Measurements from ENCODE around the gene ZEB1.
"Not testable (repeated sequence)": the region's sequence is repeated elsewhere in the genome, so short reads cannot be mapped to it uniquely, and the experiment has no call there.

The ZEB1 gene

DNA sequence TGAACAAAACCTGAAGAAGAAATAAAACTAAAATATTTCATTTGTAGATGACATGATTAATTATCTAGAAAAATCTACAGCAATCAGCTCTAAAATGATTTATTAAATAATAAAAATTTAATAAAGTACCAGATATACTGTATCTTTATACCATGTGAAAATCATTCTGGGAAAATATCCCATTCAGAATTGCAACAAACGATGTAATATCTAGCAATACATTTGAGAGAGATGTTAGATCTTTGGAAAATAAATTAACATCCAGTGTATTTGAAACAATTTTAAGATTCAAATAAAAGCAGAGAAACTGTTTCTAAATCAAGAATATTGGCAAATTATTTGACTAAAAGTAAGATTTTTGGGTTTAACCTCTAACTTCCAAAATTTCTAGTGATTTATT lies 62.2 kb downstream of the ZEB1 start:
- Mint-ChIP-seq H3K27ac (no peak overlapping the region), H3K4me3 (no peak overlapping the region), H3K9me3 (no peaks in the 10 kb centered on the region), H3K36me3 (no peaks in the 10 kb centered on the region), H3K4me1 (peaks cover 28% of the 10 kb centered on the region)
- DNase-seq (ENCODE audit: low spot score in 2 of 2): no peak
- ATAC-seq: no peak

DNA sequence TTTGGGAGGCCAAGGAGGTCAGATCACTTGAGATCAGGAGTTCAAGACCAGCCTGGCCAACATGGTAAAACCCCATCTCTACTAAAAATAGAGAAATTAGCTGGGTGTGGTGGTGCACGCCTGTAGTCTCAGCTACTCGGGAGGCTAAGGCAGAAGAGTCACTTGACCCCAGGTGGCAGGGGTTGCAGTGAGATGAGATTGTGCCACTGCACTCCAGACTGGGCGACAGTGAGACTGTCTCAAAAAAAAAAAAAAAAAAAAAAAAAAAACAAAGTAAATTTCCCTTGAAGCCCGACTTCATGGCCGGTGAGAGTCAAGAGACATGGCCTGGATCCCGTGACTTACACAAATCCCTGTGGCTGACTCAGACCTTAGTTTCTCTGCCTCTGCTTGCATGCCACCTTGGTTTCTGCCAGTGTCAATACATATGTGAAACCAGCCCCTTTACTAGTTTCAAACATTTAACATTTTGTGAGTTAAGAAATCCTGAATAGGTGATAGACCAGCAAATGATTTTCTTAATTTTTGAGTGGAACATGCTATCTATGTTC lies 62.8 kb downstream of the ZEB1 start:
- DNase-seq (ENCODE audit: low spot score in 2 of 2) (no peak), ATAC-seq (peak; percentile 49)
- no peak overlapping the region for H3K4me3 Mint-ChIP-seq
- H3K4me1 Mint-ChIP-seq: peaks cover 28% of the 10 kb centered on the region
- no peaks in the 10 kb centered on the region for H3K36me3 Mint-ChIP-seq
- no peak overlapping the region for H3K27ac Mint-ChIP-seq
- H3K9me3 Mint-ChIP-seq: no peaks in the 10 kb centered on the region

DNA sequence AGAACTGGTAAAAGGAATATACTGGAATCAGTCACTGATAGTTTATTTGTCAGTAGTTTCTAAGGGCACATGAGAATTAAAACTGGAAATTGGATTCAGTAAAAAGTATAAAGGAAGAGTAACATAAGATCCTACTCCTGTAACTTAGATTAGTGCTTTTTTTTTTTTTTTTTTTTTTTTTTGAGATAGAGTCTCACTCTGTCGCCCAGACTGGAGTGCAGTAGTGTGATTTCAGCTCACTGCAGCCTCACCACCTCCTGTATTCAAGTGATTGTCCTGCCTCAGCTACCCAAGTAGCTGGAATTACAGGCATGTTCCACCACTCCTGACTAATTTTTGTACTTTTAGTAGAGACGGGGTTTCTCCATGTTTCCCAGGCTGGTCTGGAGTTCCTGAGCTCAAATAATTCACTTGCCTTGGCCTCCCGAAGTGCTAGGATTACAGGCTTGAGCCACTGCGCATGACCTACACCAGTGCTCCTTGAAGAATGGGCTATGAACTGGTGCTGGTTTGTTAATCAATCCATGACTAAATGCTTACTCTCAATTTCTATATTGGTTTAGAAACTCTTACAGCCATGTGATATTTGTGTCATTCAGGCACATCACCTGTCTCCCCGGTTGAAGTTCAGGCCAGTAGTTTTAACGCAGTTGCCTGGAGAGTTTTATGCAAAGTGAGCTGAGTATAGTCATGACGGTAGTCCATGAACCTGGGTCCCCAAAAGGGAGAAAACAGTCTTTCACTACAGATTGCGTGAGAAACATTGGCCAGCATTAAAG lies 65.0 kb downstream of the ZEB1 start:
- DNase-seq (ENCODE audit: low spot score in 2 of 2) (no peak), ATAC-seq (peak; percentile 55)
- H3K9me3 Mint-ChIP-seq: no peaks in the 10 kb centered on the region
- peaks cover 19% of the 10 kb centered on the region for H3K36me3 Mint-ChIP-seq
- no peak overlapping the region for H3K27ac Mint-ChIP-seq
- peaks cover 28% of the 10 kb centered on the region for H3K4me1 Mint-ChIP-seq
- H3K4me3 Mint-ChIP-seq: no peak overlapping the region

DNA sequence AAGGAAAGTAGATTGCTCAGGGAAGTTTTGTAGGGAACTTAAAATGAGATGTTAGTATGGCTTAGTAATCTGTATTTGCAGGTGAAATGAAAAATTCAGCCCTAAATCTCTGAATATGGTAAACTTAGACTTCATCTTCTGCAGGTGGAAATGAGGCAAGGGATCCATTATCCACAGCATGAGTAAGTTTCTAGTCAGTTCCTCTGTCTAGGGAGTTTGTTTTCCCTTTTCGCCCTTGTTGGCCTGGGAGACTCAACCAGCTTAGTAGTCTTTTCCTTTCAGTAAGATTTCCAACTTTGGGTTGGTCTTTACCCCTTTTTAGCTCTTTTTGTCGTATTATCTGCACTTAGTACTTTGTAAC lies 65.6 kb downstream of the ZEB1 start:
- Mint-ChIP-seq H3K27ac (no peak overlapping the region), H3K4me1 (peaks cover 28% of the 10 kb centered on the region), H3K9me3 (no peaks in the 10 kb centered on the region), H3K4me3 (no peak overlapping the region), H3K36me3 (peaks cover 24% of the 10 kb centered on the region)
- DNase-seq (ENCODE audit: low spot score in 2 of 2) (no peak), ATAC-seq (no peak)

DNA sequence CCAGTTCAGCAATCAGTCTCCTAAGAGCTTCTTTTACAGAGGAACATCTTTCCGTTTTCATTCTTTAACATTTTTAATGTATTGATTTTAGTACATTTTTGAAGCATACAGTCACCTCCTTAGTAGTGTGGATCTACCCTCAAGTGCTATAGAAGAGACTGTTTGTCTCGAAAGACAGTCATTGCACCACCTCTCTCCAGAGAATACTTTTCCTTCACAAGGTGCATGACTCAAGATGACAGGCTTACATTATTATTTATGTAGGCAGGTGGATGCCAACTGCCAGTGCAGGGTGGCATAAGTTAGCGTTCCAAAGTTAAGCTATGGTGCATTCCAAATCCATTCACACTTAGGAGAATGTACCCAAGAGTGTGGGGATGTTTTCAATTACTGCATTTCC lies 71.8 kb downstream of the ZEB1 start:
- Mint-ChIP-seq H3K36me3 (peaks cover 39% of the 10 kb centered on the region), H3K27ac (no peak overlapping the region), H3K4me1 (peaks cover 17% of the 10 kb centered on the region), H3K4me3 (no peak overlapping the region), H3K9me3 (no peaks in the 10 kb centered on the region)
- ATAC-seq (no peak), DNase-seq (ENCODE audit: low spot score in 2 of 2) (no peak)

DNA sequence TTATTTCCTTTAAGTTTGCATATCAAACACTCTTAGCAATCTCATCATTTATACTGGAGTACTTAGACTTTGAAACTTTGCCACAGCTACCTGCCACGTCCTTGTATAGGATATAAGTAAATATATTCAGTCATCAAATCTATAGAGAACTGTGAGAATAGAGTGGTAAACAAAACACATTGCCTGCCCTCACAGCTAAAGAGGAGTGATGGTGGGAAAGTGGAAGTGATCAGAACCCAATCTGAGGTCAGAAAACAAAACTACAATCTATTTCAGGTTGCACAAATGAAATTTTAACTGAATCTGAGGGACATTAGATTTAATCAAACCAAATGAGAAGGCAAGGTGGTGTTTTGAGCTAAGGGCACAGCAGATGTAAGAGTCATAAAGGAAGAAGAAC lies 74.8 kb downstream of the ZEB1 start:
- ATAC-seq (no peak), DNase-seq (ENCODE audit: low spot score in 2 of 2) (no peak)
- Mint-ChIP-seq H3K27ac (no peak overlapping the region), H3K9me3 (no peaks in the 10 kb centered on the region), H3K4me3 (no peak overlapping the region), H3K36me3 (peaks cover 22% of the 10 kb centered on the region), H3K4me1 (peaks cover 17% of the 10 kb centered on the region)

DNA sequence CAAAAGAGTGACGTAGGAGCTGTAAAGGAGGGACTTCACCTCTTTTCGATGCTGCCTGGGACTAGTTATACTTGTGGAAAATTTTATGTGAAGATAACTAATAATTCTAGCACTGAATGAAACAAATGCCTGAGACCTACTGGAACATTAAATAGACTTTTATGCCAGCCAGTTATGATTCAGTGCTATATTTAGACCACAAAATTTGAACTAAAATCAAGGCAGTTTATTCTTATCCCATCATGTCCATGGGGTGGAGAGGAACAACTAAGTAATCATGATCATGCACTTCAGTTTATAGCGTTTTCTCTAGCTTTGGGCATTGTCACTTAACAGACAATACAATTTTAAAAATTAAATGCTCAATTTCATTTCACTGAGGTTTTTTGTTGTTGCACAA lies 76.7 kb downstream of the ZEB1 start:
- ATAC-seq: no peak
- Mint-ChIP-seq H3K4me3 (no peak overlapping the region), H3K9me3 (no peaks in the 10 kb centered on the region), H3K27ac (no peak overlapping the region), H3K36me3 (peaks cover 4% of the 10 kb centered on the region), H3K4me1 (peaks cover 29% of the 10 kb centered on the region)
- DNase-seq (ENCODE audit: low spot score in 2 of 2): no peak

DNA sequence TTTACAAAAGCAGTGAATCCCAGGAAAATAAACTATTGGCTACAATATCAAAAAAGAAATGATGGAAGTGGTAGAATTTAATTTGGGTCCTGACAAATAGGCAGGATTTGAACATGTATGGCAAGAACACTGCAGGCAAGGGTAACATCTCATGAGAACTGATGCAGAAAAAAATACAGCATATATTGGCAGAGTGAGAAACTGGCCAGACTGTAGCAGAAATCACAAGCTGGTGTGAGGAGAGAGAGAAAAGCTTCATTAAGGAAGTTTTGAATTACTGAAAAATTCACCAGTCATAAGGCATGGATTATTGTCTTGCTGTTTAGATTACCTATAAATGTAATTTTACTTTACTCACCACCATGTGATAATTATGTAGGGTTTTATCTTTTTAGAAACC lies 77.4 kb downstream of the ZEB1 start:
- Mint-ChIP-seq H3K36me3 (no peaks in the 10 kb centered on the region), H3K4me3 (no peak overlapping the region), H3K9me3 (no peaks in the 10 kb centered on the region), H3K27ac (no peak overlapping the region), H3K4me1 (peaks cover 29% of the 10 kb centered on the region)
- no peak for DNase-seq (ENCODE audit: low spot score in 2 of 2)
- no peak for ATAC-seq

DNA sequence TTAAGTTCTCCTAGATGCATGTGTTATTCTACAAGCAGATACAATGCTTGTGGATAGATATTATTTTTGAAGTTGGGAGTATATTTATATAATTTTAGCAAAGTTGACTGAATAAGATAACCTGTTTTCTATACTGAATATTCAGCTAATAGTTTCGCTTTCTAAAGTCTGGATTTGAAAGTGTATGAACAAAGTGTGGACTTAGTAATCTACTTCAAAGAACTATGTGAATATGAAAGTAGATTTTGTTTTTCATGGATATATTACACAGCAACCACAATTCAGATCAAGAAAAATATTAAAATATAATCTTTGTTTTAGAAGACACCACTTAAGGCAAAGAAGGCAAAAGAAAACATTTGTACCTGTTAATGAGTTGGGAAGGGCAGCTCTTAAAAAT lies 78.8 kb downstream of the ZEB1 start:
- Mint-ChIP-seq H3K4me3 (no peak overlapping the region), H3K9me3 (no peaks in the 10 kb centered on the region), H3K27ac (no peak overlapping the region), H3K4me1 (peaks cover 37% of the 10 kb centered on the region), H3K36me3 (peaks cover 7% of the 10 kb centered on the region)
- DNase-seq (ENCODE audit: low spot score in 2 of 2): no peak
- ATAC-seq: no peak

DNA sequence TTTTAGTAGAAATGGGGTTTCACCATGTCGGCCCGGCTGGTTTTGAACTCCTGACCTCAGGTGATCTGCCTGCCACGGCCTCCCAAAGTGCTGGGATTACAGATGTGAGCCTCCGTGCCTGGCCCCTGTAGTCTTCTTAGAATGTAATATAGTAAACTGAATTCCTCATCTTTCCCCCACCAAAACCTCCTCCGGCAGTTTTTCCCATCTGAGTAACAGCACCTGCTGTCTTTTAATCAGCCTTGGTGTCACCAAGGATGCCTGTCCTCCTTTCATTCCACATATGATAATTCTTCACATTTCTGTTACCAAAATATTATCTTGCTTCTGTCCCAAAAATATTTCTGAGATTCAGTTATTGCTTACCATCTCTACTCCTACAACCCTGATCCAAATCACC lies 80.2 kb downstream of the ZEB1 start:
- Mint-ChIP-seq H3K4me3 (no peak overlapping the region), H3K4me1 (peaks cover 32% of the 10 kb centered on the region), H3K9me3 (no peaks in the 10 kb centered on the region), H3K36me3 (peaks cover 7% of the 10 kb centered on the region), H3K27ac (peak overlapping the region; percentile 3)
- ATAC-seq (no peak), DNase-seq (ENCODE audit: low spot score in 2 of 2) (no peak)

DNA sequence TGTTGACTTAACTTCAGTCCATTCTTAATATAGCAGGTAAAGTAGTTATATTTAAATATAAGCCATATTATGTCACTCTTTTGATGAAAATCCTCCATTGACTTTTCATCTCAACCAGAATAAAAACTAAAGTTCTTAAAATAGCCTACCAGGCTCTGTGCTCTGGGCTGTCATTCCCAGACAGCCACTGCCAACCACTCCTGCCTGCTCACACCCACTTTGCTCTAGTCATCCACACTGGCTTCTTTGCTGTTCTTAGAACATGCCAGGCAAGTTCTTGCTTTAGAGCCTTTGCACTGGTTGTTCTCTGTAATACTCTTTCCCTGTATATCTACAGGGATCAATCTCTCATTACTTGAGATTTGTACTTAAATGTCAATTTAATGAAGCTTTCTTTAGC lies 80.6 kb downstream of the ZEB1 start:
- peaks cover 7% of the 10 kb centered on the region for H3K36me3 Mint-ChIP-seq
- no peaks in the 10 kb centered on the region for H3K9me3 Mint-ChIP-seq
- H3K27ac Mint-ChIP-seq: peak overlapping the region; percentile 3
- H3K4me3 Mint-ChIP-seq: no peak overlapping the region
- peaks cover 33% of the 10 kb centered on the region for H3K4me1 Mint-ChIP-seq
- no peak for DNase-seq (ENCODE audit: low spot score in 2 of 2)
- ATAC-seq: no peak

DNA sequence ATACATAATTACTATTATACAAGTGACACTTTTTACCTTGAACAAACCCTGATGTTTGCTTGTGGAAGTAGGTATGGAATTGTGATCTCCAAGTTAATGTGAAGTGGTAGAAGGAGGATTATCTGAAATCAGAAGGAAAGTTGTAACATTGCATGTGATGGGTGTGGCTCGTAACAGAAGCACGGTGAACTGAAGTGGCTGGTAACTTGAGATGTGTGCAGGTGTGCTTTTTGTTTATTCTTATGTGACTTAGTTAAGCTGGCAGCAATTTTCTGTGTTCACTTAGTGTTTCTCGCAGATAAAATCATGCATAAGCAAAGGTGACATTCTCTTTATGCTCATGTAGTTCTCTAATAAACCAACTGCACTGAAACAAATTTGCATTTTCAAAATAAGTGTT lies 82.3 kb downstream of the ZEB1 start:
- Mint-ChIP-seq H3K4me1 (peaks cover 27% of the 10 kb centered on the region), H3K4me3 (no peak overlapping the region), H3K27ac (no peak overlapping the region), H3K9me3 (no peaks in the 10 kb centered on the region), H3K36me3 (peaks cover 8% of the 10 kb centered on the region)
- DNase-seq (ENCODE audit: low spot score in 2 of 2) (no peak), ATAC-seq (no peak)

DNA sequence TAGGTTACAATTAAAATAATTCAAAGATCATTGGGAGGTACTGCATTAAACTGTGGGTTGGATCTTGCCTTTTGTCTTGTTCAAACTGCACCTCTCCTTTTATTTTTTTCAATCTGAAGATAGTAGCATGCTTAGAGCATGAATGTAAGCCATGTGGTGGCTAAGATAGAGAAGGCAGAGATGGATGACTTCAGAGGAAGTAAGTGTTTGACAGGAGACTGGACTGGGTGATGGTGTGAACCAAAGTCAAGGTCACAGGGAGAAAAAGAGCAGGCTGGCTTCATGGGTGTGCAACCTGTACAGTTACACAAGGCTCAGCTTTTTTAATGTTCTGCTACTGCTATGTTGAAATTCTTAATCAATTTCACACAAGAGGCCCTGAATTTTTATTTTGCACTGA lies 85.6 kb downstream of the ZEB1 start:
- no peak overlapping the region for H3K27ac Mint-ChIP-seq
- no peak overlapping the region for H3K4me3 Mint-ChIP-seq
- ATAC-seq: peak; percentile 57
- peaks cover 24% of the 10 kb centered on the region for H3K4me1 Mint-ChIP-seq
- no peaks in the 10 kb centered on the region for H3K9me3 Mint-ChIP-seq
- peaks cover 13% of the 10 kb centered on the region for H3K36me3 Mint-ChIP-seq
- no peak for DNase-seq (ENCODE audit: low spot score in 2 of 2)

DNA sequence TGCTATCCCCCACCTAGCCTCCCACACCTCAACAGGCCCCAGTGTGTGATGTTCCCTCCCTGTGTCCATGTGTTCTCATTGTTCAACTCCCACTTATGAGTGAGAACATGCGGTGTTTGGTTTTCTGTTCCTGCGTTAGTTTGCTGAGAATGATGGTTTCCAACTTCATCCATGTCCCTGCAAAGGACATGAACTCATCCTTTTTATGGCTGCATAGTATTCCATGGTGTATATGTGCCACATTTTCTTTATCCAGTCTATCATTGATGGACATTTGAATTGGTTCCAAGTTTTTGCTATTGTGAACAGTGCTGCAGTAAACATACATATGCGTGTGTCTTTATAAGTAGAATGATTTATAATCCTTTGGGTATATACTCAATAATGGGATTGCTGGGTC lies 86.8 kb downstream of the ZEB1 start:
- Mint-ChIP-seq H3K4me1 (peaks cover 30% of the 10 kb centered on the region), H3K36me3 (peaks cover 13% of the 10 kb centered on the region)
- not testable (repeated sequence) for H3K27ac Mint-ChIP-seq; H3K9me3 Mint-ChIP-seq; ATAC-seq; H3K4me3 Mint-ChIP-seq; DNase-seq (ENCODE audit: low spot score in 2 of 2)

DNA sequence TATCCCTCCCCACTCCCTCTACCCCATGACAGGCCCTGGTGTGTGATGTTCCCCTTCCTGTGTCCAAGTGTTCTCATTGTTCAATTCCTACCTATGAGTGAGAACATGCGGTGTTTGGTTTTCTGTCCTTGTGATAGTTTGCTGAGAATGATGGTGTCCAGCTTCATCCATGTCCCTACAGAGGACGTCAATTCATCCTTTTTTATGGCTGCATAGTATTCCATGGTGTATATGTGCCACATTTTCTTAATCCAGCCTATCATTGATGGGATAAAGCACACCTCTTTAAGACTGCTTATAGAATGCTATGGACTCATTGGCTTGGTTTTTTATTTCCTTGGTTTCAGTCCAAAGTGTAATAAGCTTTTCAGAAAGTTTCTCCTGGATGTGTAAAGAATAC lies 93.4 kb downstream of the ZEB1 start:
- not testable (repeated sequence) for H3K4me3 Mint-ChIP-seq; H3K36me3 Mint-ChIP-seq; ATAC-seq; H3K27ac Mint-ChIP-seq; DNase-seq (ENCODE audit: low spot score in 2 of 2); H3K9me3 Mint-ChIP-seq
- peaks cover 29% of the 10 kb centered on the region for H3K4me1 Mint-ChIP-seq

DNA sequence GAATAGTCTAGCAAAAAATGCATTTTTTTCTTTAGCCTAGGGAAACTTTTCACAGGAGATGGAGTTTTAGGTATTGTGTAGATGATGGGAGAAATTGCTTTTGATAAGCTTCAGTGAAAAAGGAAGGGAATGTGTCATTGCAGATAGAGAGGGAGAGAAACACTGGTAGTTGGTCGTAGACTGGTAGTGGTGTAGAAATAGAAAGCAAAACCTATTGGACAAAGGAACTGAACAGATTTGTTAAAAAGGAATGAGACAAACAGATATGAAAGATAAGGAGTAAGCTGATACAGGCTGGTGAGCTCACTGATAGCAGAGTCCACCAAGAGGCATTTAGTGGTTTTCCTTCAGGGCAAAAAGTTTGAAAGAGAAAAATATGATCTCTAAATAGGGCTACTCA lies 94.3 kb downstream of the ZEB1 start:
- Mint-ChIP-seq H3K27ac (no peak overlapping the region), H3K36me3 (no peaks in the 10 kb centered on the region), H3K9me3 (no peaks in the 10 kb centered on the region), H3K4me1 (peaks cover 37% of the 10 kb centered on the region), H3K4me3 (no peak overlapping the region)
- DNase-seq (ENCODE audit: low spot score in 2 of 2) (no peak), ATAC-seq (no peak)
